Esophagus squamous epithelium (tissue), 5 donors: ENCODE results near the gene ITFG1. TPM values are rescaled to one million over a fixed set of nuclear protein-coding genes. Genes with fewer than 3 reads are reported as not detected.
"Not testable (repeated sequence)": the region's sequence is repeated elsewhere in the genome, so short reads cannot be mapped to it uniquely, and the experiment has no call there.

Source experiments
- DNase-seq: peaks from one replicate; lab custom pipeline; 2025; lab: John Stamatoyannopoulos, UW
- H3K27ac ChIP-seq, 4 donors: fragments of 200-600 bp; sonication (generic); one replicate each; pipeline ENCODE4 v1.5.1; 2016 to 2019; ENCODE audit warnings: mild to moderate bottlenecking in 1 of 4
- H3K27me3 ChIP-seq, 4 donors: fragments of 200-600 bp; sonication (generic); 1 replicate in 3 of 4; 2 replicates in 1 of 4; pipeline versions ENCODE4 v1.5.1 to v1.6.0; 2017 to 2021; ENCODE audit warnings: antibody characterized with exemption in 1 of 4
- H3K36me3 ChIP-seq, 3 donors: fragments of 200-600 bp; sonication (generic); one replicate each; pipeline ENCODE4 v1.5.1; 2016 to 2019
- H3K4me1 ChIP-seq, 3 donors: fragments of 200-600 bp; sonication (generic); one replicate each; pipeline ENCODE4 v1.5.1; 2017 to 2019
- H3K4me3 ChIP-seq, 4 donors: fragments of 200-600 bp; sonication (generic); 1 replicate in 3 of 4; 2 replicates in 1 of 4; pipeline ENCODE4 v1.5.1; 2016 to 2019; ENCODE audit warnings: mild to moderate bottlenecking in 2 of 4, moderate library complexity in 1 of 4
- H3K9me3 ChIP-seq, 3 donors: fragments of 200-600 bp; sonication (generic); one replicate each; pipeline ENCODE4 v1.5.1; 2016 to 2019
- CTCF ChIP-seq, 6 experiments: fragments of 450-650 bp in 4 of 6; fragments of 200-600 bp in 2 of 6; sonication (generic) in 2 of 6; IDR thresholded peaks; one replicate each; pipeline ENCODE4 v1.5.1; 2016 to 2019; ENCODE audit warnings: antibody characterized with exemption in 6 of 6, mild to moderate bottlenecking in 4 of 6, moderate library complexity in 4 of 6
- POLR2A ChIP-seq, 4 donors: fragments of 450-650 bp; IDR thresholded peaks; one replicate each; pipeline ENCODE4 v1.6.1; 2017; ENCODE audit warnings: antibody characterized with exemption in 4 of 4, mild to moderate bottlenecking in 4 of 4, moderate library complexity in 3 of 4
- whole genome bisulfite sequencing, 2 donors: methylation state at CpG; one replicate each; pipeline ENCODE4 v1.1.5; 2018; 5-methylcytosine and 5-hydroxymethylcytosine counted together
- intact Hi-C: fragments of 100-400 bp; cut with DNase I; formaldehyde crosslinking; loops from one replicate; pipeline ENCODE4 v1.15.0; 2022
- total RNA-seq, 4 donors: library from RNA; depleted of rRNA; stranded (reverse); fragments of >200 nt; gene quantifications; one replicate each; pipeline ENCODE4 v1.1.0, GENCODE V29; 2016
- donor health status: DM: yes; HTN: yes; CAD: no.

Gene ITFG1
- total RNA-seq, 4 donors from 2014 or later, result 16.1 to 31.9 (median 26.4) TPM

GRCh38 chr16:47475786-47476185 is 14.9 kb upstream of the ITFG1 start:
- no peaks in the 10 kb centered on the region for H3K36me3 ChIP-seq
- TF ChIP-seq POLR2A (IDR thresholded peaks at IDR 0.05) (no peak), CTCF (IDR thresholded peaks at IDR 0.05) (no peak)
- no peaks in the 10 kb centered on the region for H3K9me3 ChIP-seq
- H3K27ac ChIP-seq, result no peak overlapping the region
- no peaks in the 10 kb centered on the region for H3K27me3 ChIP-seq
- DNase-seq, result no peak
- intact Hi-C loops, result no loop called here
- peaks cover 0 to 24% (median 7%) of the 10 kb centered on the region in 3 donors for H3K4me1 ChIP-seq
- WGBS, 2 donors, result 21 to 29% methylated on average over 1 of the region's 1 CpG
- no peak overlapping the region for H3K4me3 ChIP-seq

GRCh38 chr16:47473792-47474191 is 12.9 kb upstream of the ITFG1 start:
- WGBS, 2 donors, result 88 to 89% methylated on average over 3 of the region's 3 CpGs
- peaks cover 0 to 32% (median 11%) of the 10 kb centered on the region in 3 donors for H3K4me1 ChIP-seq
- H3K27me3 ChIP-seq, result no peaks in the 10 kb centered on the region
- intact Hi-C loops, result no loop called here
- TF ChIP-seq POLR2A (IDR thresholded peaks at IDR 0.05) (no peak), CTCF (IDR thresholded peaks at IDR 0.05) (no peak)
- DNase-seq, result no peak
- H3K9me3 ChIP-seq, result no peaks in the 10 kb centered on the region
- H3K36me3 ChIP-seq, result no peaks in the 10 kb centered on the region
- H3K27ac ChIP-seq, result no peak overlapping the region
- no peak overlapping the region for H3K4me3 ChIP-seq

- peaks cover 0 to 37% (median 11%) of the 10 kb centered on the region in 3 donors for H3K4me1 ChIP-seq
- DNase-seq, H3K27ac ChIP-seq, H3K36me3 ChIP-seq, H3K27me3 ChIP-seq, H3K9me3 ChIP-seq, H3K4me3 ChIP-seq, intact Hi-C loops: not testable (repeated sequence)
- 88 to 94% methylated on average over 2 of the region's 2 CpGs for whole genome bisulfite sequencing, 2 donors
These were observed 12.1 kb upstream of the ITFG1 start for GRCh38 chr16:47473004-47473403.

GRCh38 chr16:47470810-47471209 is 9.9 kb upstream of the ITFG1 start:
- Histone ChIP-seq H3K27me3 (no peaks in the 10 kb centered on the region), H3K9me3 (no peaks in the 10 kb centered on the region), H3K36me3 (no peaks in the 10 kb centered on the region), H3K27ac (no peak overlapping the region), H3K4me3 (no peak overlapping the region), H3K4me1 (peaks cover 0 to 33% (median 6%) of the 10 kb centered on the region in 3 donors)
- intact Hi-C loops, result no loop called here
- DNase-seq, result no peak
- 93 to 100% methylated on average over 1 of the region's 1 CpG for WGBS, 2 donors
- TF ChIP-seq CTCF (IDR thresholded peaks at IDR 0.05) (no peak), POLR2A (IDR thresholded peaks at IDR 0.05) (no peak)

GRCh38 chr16:47470211-47470610 is 9.3 kb upstream of the ITFG1 start:
- H3K4me3 ChIP-seq, result no peak overlapping the region
- no peak for DNase-seq
- peaks cover 0 to 28% (median 6%) of the 10 kb centered on the region in 3 donors for H3K4me1 ChIP-seq
- WGBS, 2 donors, result 71 to 79% methylated on average over 7 of the region's 7 CpGs
- no peaks in the 10 kb centered on the region for H3K36me3 ChIP-seq
- H3K9me3 ChIP-seq, result no peaks in the 10 kb centered on the region
- TF ChIP-seq CTCF (IDR thresholded peaks at IDR 0.05) (no peak), POLR2A (IDR thresholded peaks at IDR 0.05) (no peak)
- H3K27me3 ChIP-seq, result no peaks in the 10 kb centered on the region
- no peak overlapping the region for H3K27ac ChIP-seq
- intact Hi-C loops, result no loop called here

- TF ChIP-seq POLR2A (IDR thresholded peaks at IDR 0.05), result no peak
- no peak for TF ChIP-seq CTCF (IDR thresholded peaks at IDR 0.05)
- Histone ChIP-seq H3K9me3 (no peaks in the 10 kb centered on the region), H3K36me3 (no peaks in the 10 kb centered on the region), H3K27me3 (no peaks in the 10 kb centered on the region), H3K4me1 (peaks cover 0 to 38% (median 6%) of the 10 kb centered on the region in 3 donors), H3K4me3 (no peak overlapping the region), H3K27ac (no peak overlapping the region)
- 100% methylated on average over 1 of the region's 1 CpG for WGBS, 2 donors
- no peak for DNase-seq
- intact Hi-C loops, result no loop called here
These were observed 8.4 kb upstream of the ITFG1 start for GRCh38 chr16:47469227-47469626.

GRCh38 chr16:47468070-47468689 is 7.3 kb upstream of the ITFG1 start:
- DNase-seq, intact Hi-C loops, H3K27me3 ChIP-seq, H3K9me3 ChIP-seq, H3K27ac ChIP-seq, H3K4me3 ChIP-seq, H3K36me3 ChIP-seq: not testable (repeated sequence)
- 78 to 84% methylated on average over 7 of the region's 7 CpGs for WGBS, 2 donors
- H3K4me1 ChIP-seq, result peaks cover 0 to 49% (median 6%) of the 10 kb centered on the region in 3 donors
